ENCODE results near the gene ZNF236. TPM values are rescaled to one million over a fixed set of nuclear protein-coding genes. Genes with fewer than 3 reads are reported as not detected.
"Not testable (repeated sequence)": the region's sequence is repeated elsewhere in the genome, so short reads cannot be mapped to it uniquely, and the experiment has no call there.

The ZNF236 gene
- total RNA-seq, 1 donor from 2014 or later = 21.0 TPM

- Mint-ChIP-seq H3K4me3 (ENCODE audit: unreplicated experiment) (no peak overlapping the region), H3K9me3 (ENCODE audit: unreplicated experiment) (peaks cover 13% of the 10 kb centered on the region), H3K4me1 (ENCODE audit: low read depth, unreplicated experiment) (peaks cover 21% of the 10 kb centered on the region), H3K27me3 (ENCODE audit: unreplicated experiment) (peaks cover 1% of the 10 kb centered on the region), H3K27ac (ENCODE audit: unreplicated experiment) (no peak overlapping the region), H3K36me3 (ENCODE audit: unreplicated experiment) (peaks cover 37% of the 10 kb centered on the region)
- no peak for TF ChIP-seq CTCF (IDR thresholded peaks at IDR 0.05; ENCODE audit: partially characterized antibody, unreplicated experiment)
- DNase-seq = no peak
Measured at GRCh38 chr18:76959605-76960004, 137.2 kb downstream of the ZNF236 start.

- peaks cover 1% of the 10 kb centered on the region for H3K27me3 Mint-ChIP-seq (ENCODE audit: unreplicated experiment)
- DNase-seq = no peak
- no peak for TF ChIP-seq CTCF (IDR thresholded peaks at IDR 0.05; ENCODE audit: partially characterized antibody, unreplicated experiment)
- peaks cover 19% of the 10 kb centered on the region for H3K9me3 Mint-ChIP-seq (ENCODE audit: unreplicated experiment)
- H3K4me1 Mint-ChIP-seq (ENCODE audit: low read depth, unreplicated experiment) = peaks cover 21% of the 10 kb centered on the region
- H3K4me3 Mint-ChIP-seq (ENCODE audit: unreplicated experiment) = no peak overlapping the region
- peaks cover 37% of the 10 kb centered on the region for H3K36me3 Mint-ChIP-seq (ENCODE audit: unreplicated experiment)
- peak overlapping the region; percentile 10 for H3K27ac Mint-ChIP-seq (ENCODE audit: unreplicated experiment)
Measured at GRCh38 chr18:76960528-76961035, 138.2 kb downstream of the ZNF236 start.

GRCh38 chr18:76962851-76963250 lies 140.5 kb downstream of the ZNF236 start:
- TF ChIP-seq CTCF (IDR thresholded peaks at IDR 0.05; ENCODE audit: partially characterized antibody, unreplicated experiment) = no peak
- peaks cover 37% of the 10 kb centered on the region for H3K36me3 Mint-ChIP-seq (ENCODE audit: unreplicated experiment)
- peaks cover 19% of the 10 kb centered on the region for H3K9me3 Mint-ChIP-seq (ENCODE audit: unreplicated experiment)

GRCh38 chr18:76963936-76964335 lies 141.6 kb downstream of the ZNF236 start:
- no peak for TF ChIP-seq CTCF (IDR thresholded peaks at IDR 0.05; ENCODE audit: partially characterized antibody, unreplicated experiment)
- peaks cover 1% of the 10 kb centered on the region for H3K27me3 Mint-ChIP-seq (ENCODE audit: unreplicated experiment)
- H3K36me3 Mint-ChIP-seq (ENCODE audit: unreplicated experiment) = peaks cover 35% of the 10 kb centered on the region
- H3K9me3 Mint-ChIP-seq (ENCODE audit: unreplicated experiment) = peaks cover 17% of the 10 kb centered on the region
- no peak overlapping the region for H3K4me3 Mint-ChIP-seq (ENCODE audit: unreplicated experiment)
- DNase-seq = no peak
- no peak overlapping the region for H3K27ac Mint-ChIP-seq (ENCODE audit: unreplicated experiment)
- H3K4me1 Mint-ChIP-seq (ENCODE audit: low read depth, unreplicated experiment) = peaks cover 13% of the 10 kb centered on the region

More at GRCh38 chr18:76962851-76963250, 140.5 kb downstream of the ZNF236 start:
- no peak overlapping the region for H3K27ac Mint-ChIP-seq (ENCODE audit: unreplicated experiment)
- H3K4me1 Mint-ChIP-seq (ENCODE audit: low read depth, unreplicated experiment) = peaks cover 19% of the 10 kb centered on the region
- H3K27me3 Mint-ChIP-seq (ENCODE audit: unreplicated experiment) = peaks cover 1% of the 10 kb centered on the region
- no peak overlapping the region for H3K4me3 Mint-ChIP-seq (ENCODE audit: unreplicated experiment)
- DNase-seq = no peak

GRCh38 chr18:76965555-76966151 lies 143.3 kb downstream of the ZNF236 start:
- Mint-ChIP-seq H3K36me3 (ENCODE audit: unreplicated experiment) (peaks cover 31% of the 10 kb centered on the region), H3K9me3 (ENCODE audit: unreplicated experiment) (peaks cover 17% of the 10 kb centered on the region)
- H3K27ac Mint-ChIP-seq (ENCODE audit: unreplicated experiment); H3K4me1 Mint-ChIP-seq (ENCODE audit: low read depth, unreplicated experiment); H3K4me3 Mint-ChIP-seq (ENCODE audit: unreplicated experiment); H3K27me3 Mint-ChIP-seq (ENCODE audit: unreplicated experiment): not testable (repeated sequence)
- peak; percentile 75 for DNase-seq

GRCh38 chr18:76967299-76967698 lies 144.9 kb downstream of the ZNF236 start:
- not testable (repeated sequence) for H3K27ac Mint-ChIP-seq (ENCODE audit: unreplicated experiment); DNase-seq; H3K27me3 Mint-ChIP-seq (ENCODE audit: unreplicated experiment); H3K4me1 Mint-ChIP-seq (ENCODE audit: low read depth, unreplicated experiment); H3K4me3 Mint-ChIP-seq (ENCODE audit: unreplicated experiment)
- Mint-ChIP-seq H3K9me3 (ENCODE audit: unreplicated experiment) (peaks cover 14% of the 10 kb centered on the region), H3K36me3 (ENCODE audit: unreplicated experiment) (peaks cover 22% of the 10 kb centered on the region)
